NCI-H1694 treated with DMSO at 0.1 percent for 48 hours (cell line): ENCODE measurements around the gene GLRX2.

Source experiments
- DNase-seq: peaks from one replicate; lab custom pipeline; 2025; lab: John Stamatoyannopoulos, UW

GLRX2 gene

GRCh38 chr1:193111641-193112090, 6.5 kb upstream of the GLRX2 start:
- DNase-seq, result no peak

GRCh38 chr1:193110864-193111263, 5.7 kb upstream of the GLRX2 start:
- no peak for DNase-seq

GRCh38 chr1:193110246-193110645, 5.0 kb upstream of the GLRX2 start:
- no peak for DNase-seq

GRCh38 chr1:193109619-193110018, 4.4 kb upstream of the GLRX2 start:
- no peak for DNase-seq

- DNase-seq, result no peak
Measured at GRCh38 chr1:193108471-193108870, 3.3 kb upstream of the GLRX2 start.

GRCh38 chr1:193105821-193106177, 585 bp upstream of the GLRX2 start:
- DNase-seq, result no peak

GRCh38 chr1:193104502-193104906, 710 bp downstream of the GLRX2 start:
- DNase-seq, result no peak

GRCh38 chr1:193103759-193104501, 1.3 kb downstream of the GLRX2 start:
- no peak for DNase-seq

GRCh38 chr1:193102662-193103061, 2.6 kb downstream of the GLRX2 start:
- DNase-seq, result no peak

GRCh38 chr1:193094112-193094511, 11.1 kb downstream of the GLRX2 start:
- DNase-seq, result no peak

- DNase-seq, result no peak
Measured at GRCh38 chr1:193090865-193091264, 14.3 kb downstream of the GLRX2 start.

GRCh38 chr1:193087893-193088292, 17.3 kb downstream of the GLRX2 start:
- no peak for DNase-seq

- no peak for DNase-seq
Measured at GRCh38 chr1:193086342-193086741, 18.9 kb downstream of the GLRX2 start.

GRCh38 chr1:193085263-193085662, 20.0 kb downstream of the GLRX2 start:
- no peak for DNase-seq

- DNase-seq, result no peak
Measured at GRCh38 chr1:193083365-193084088, 21.7 kb downstream of the GLRX2 start.

GRCh38 chr1:193079187-193079586, 26.0 kb downstream of the GLRX2 start:
- no peak for DNase-seq

- DNase-seq, result no peak
Measured at GRCh38 chr1:193077991-193078390, 27.2 kb downstream of the GLRX2 start.

GRCh38 chr1:193070942-193071341, 34.3 kb downstream of the GLRX2 start:
- no peak for DNase-seq

GRCh38 chr1:193070386-193070753, 34.8 kb downstream of the GLRX2 start:
- DNase-seq, result no peak

GRCh38 chr1:193069748-193070385, 35.3 kb downstream of the GLRX2 start:
- DNase-seq, result peak; percentile 24

- no peak for DNase-seq
Measured at GRCh38 chr1:193068013-193068412, 37.2 kb downstream of the GLRX2 start.

- DNase-seq, result no peak
Measured at GRCh38 chr1:193066606-193067005, 38.6 kb downstream of the GLRX2 start.

- DNase-seq, result no peak
Measured at GRCh38 chr1:193065954-193066353, 39.3 kb downstream of the GLRX2 start.
